ENCODE results near the gene OR6M1. TPM values are rescaled to one million over a fixed set of nuclear protein-coding genes. Genes with fewer than 3 reads are reported as not detected.

Gene OR6M1
- total RNA-seq, 1 experiment from 2014 or later = not detected

- CTCF ChIA-PET = no interaction called here
- DNase-seq = no peak
- Mint-ChIP-seq H3K27me3 (ENCODE audit: unreplicated experiment) (no peaks in the 10 kb centered on the region), H3K27ac (ENCODE audit: unreplicated experiment) (no peak overlapping the region), H3K4me1 (ENCODE audit: low read depth, unreplicated experiment) (no peaks in the 10 kb centered on the region), H3K4me3 (ENCODE audit: low read depth, unreplicated experiment) (no peak overlapping the region), H3K36me3 (ENCODE audit: insufficient read depth, unreplicated experiment) (no peaks in the 10 kb centered on the region), H3K9me3 (ENCODE audit: low read depth, unreplicated experiment) (peaks cover 7% of the 10 kb centered on the region)
- BruUV-seq (replicated peaks) = no TSS peak
- TF ChIP-seq CTCF (IDR thresholded peaks at IDR 0.05; ENCODE audit: unreplicated experiment) = no peak
- intact Hi-C loops (cut with micrococcal nuclease; ENCODE audit: unreplicated experiment) = no loop called here
Measured at GRCh38 chr11:123775289-123775688, 30.9 kb downstream of the OR6M1 start.

- no peak for DNase-seq
- intact Hi-C loops (cut with micrococcal nuclease; ENCODE audit: unreplicated experiment) = no loop called here
- Mint-ChIP-seq H3K4me1 (ENCODE audit: low read depth, unreplicated experiment) (no peaks in the 10 kb centered on the region), H3K36me3 (ENCODE audit: insufficient read depth, unreplicated experiment) (no peaks in the 10 kb centered on the region), H3K4me3 (ENCODE audit: low read depth, unreplicated experiment) (no peak overlapping the region), H3K27me3 (ENCODE audit: unreplicated experiment) (no peaks in the 10 kb centered on the region), H3K9me3 (ENCODE audit: low read depth, unreplicated experiment) (peaks cover 4% of the 10 kb centered on the region), H3K27ac (ENCODE audit: unreplicated experiment) (no peak overlapping the region)
- no peak for TF ChIP-seq CTCF (IDR thresholded peaks at IDR 0.05; ENCODE audit: unreplicated experiment)
- CTCF ChIA-PET = no interaction called here
- BruUV-seq (replicated peaks) = no TSS peak
Measured at GRCh38 chr11:123773959-123774358, 32.2 kb downstream of the OR6M1 start.

- TF ChIP-seq CTCF (IDR thresholded peaks at IDR 0.05; ENCODE audit: unreplicated experiment) = no peak
- Mint-ChIP-seq H3K4me3 (ENCODE audit: low read depth, unreplicated experiment) (no peak overlapping the region), H3K4me1 (ENCODE audit: low read depth, unreplicated experiment) (no peaks in the 10 kb centered on the region), H3K27ac (ENCODE audit: unreplicated experiment) (no peak overlapping the region), H3K27me3 (ENCODE audit: unreplicated experiment) (no peaks in the 10 kb centered on the region), H3K36me3 (ENCODE audit: insufficient read depth, unreplicated experiment) (no peaks in the 10 kb centered on the region), H3K9me3 (ENCODE audit: low read depth, unreplicated experiment) (peaks cover 3% of the 10 kb centered on the region)
- no TSS peak for BruUV-seq (replicated peaks)
- CTCF ChIA-PET = no interaction called here
- intact Hi-C loops (cut with micrococcal nuclease; ENCODE audit: unreplicated experiment) = no loop called here
- no peak for DNase-seq
Measured at GRCh38 chr11:123773026-123773425, 33.1 kb downstream of the OR6M1 start.

GRCh38 chr11:123771664-123772063 is 34.5 kb downstream of the OR6M1 start:
- TF ChIP-seq CTCF (IDR thresholded peaks at IDR 0.05; ENCODE audit: unreplicated experiment) = no peak
- no peaks in the 10 kb centered on the region for H3K4me1 Mint-ChIP-seq (ENCODE audit: low read depth, unreplicated experiment)
- BruUV-seq (replicated peaks) = no TSS peak
- H3K27me3 Mint-ChIP-seq (ENCODE audit: unreplicated experiment) = no peaks in the 10 kb centered on the region
- H3K36me3 Mint-ChIP-seq (ENCODE audit: insufficient read depth, unreplicated experiment) = no peaks in the 10 kb centered on the region
- no peak for DNase-seq
- peaks cover 5% of the 10 kb centered on the region for H3K9me3 Mint-ChIP-seq (ENCODE audit: low read depth, unreplicated experiment)
- CTCF ChIA-PET = no interaction called here
- H3K4me3 Mint-ChIP-seq (ENCODE audit: low read depth, unreplicated experiment) = no peak overlapping the region
- no peak overlapping the region for H3K27ac Mint-ChIP-seq (ENCODE audit: unreplicated experiment)
- intact Hi-C loops (cut with micrococcal nuclease; ENCODE audit: unreplicated experiment) = no loop called here

GRCh38 chr11:123770712-123771111 is 35.4 kb downstream of the OR6M1 start:
- CTCF ChIA-PET = no interaction called here
- Mint-ChIP-seq H3K27ac (ENCODE audit: unreplicated experiment) (no peak overlapping the region), H3K36me3 (ENCODE audit: insufficient read depth, unreplicated experiment) (no peaks in the 10 kb centered on the region), H3K9me3 (ENCODE audit: low read depth, unreplicated experiment) (peaks cover 5% of the 10 kb centered on the region), H3K4me1 (ENCODE audit: low read depth, unreplicated experiment) (no peaks in the 10 kb centered on the region), H3K4me3 (ENCODE audit: low read depth, unreplicated experiment) (no peak overlapping the region), H3K27me3 (ENCODE audit: unreplicated experiment) (no peaks in the 10 kb centered on the region)
- no peak for TF ChIP-seq CTCF (IDR thresholded peaks at IDR 0.05; ENCODE audit: unreplicated experiment)
- no peak for DNase-seq
- intact Hi-C loops (cut with micrococcal nuclease; ENCODE audit: unreplicated experiment) = no loop called here
- BruUV-seq (replicated peaks) = no TSS peak

All from Calu3 (cell line).